Tibial artery (tissue), 4 donors: ENCODE data around the gene RCAN2.

Source experiments
- DNase-seq, 2 donors: peaks; one replicate each; pipeline ENCODE4 v3.0.0-alpha.2; 2019
- H3K27ac ChIP-seq, 2 donors: fragments of 200-600 bp; sonication (generic) in 1 of 2; 1 replicate in 1 of 2; 2 replicates in 1 of 2; pipeline ENCODE4 v1.5.1; 2018 to 2019; ENCODE audit warnings: mild to moderate bottlenecking in 1 of 2
- H3K27me3 ChIP-seq, 2 donors: fragments of 200-600 bp; sonication (generic) in 1 of 2; one replicate each; pipeline versions ENCODE4 v1.5.1 to v1.6.0; 2016 to 2019
- H3K36me3 ChIP-seq, 3 donors: fragments of 200-600 bp; sonication (generic) in 2 of 3; one replicate each; pipeline ENCODE4 v1.5.1; 2016 to 2019; ENCODE audit warnings: mild to moderate bottlenecking in 2 of 3
- H3K4me1 ChIP-seq, 4 donors: fragments of 200-600 bp; sonication (generic) in 2 of 4; 1 replicate in 3 of 4; 2 replicates in 1 of 4; pipeline ENCODE4 v1.5.1; 2016 to 2019
- H3K4me3 ChIP-seq, 2 donors: fragments of 200-600 bp; sonication (generic) in 1 of 2; 1 replicate in 1 of 2; 2 replicates in 1 of 2; pipeline ENCODE4 v1.5.1; 2018 to 2019; ENCODE audit warnings: mild to moderate bottlenecking in 2 of 2
- H3K9me3 ChIP-seq, 3 donors: fragments of 200-600 bp; sonication (generic) in 1 of 3; one replicate each; pipeline ENCODE4 v1.5.1; 2016 to 2019
- CTCF ChIP-seq, 2 experiments: fragments of 200-600 bp in 1 of 2; fragments of 450-650 bp in 1 of 2; IDR thresholded peaks; one replicate each; pipeline ENCODE4 v1.5.1; 2017 to 2019; ENCODE audit warnings: antibody characterized with exemption in 2 of 2, mild to moderate bottlenecking in 1 of 2, moderate library complexity in 1 of 2
- intact Hi-C: fragments of 100-400 bp; cut with DNase I; formaldehyde crosslinking; loops from one replicate; pipeline ENCODE4 v1.15.0; 2023; ENCODE audit warnings: low total_unique reads

The RCAN2 gene

GRCh38 chr6:46243754-46244153 is 247.5 kb downstream of the RCAN2 start:
- Histone ChIP-seq H3K27ac (no peak overlapping the region), H3K36me3 (peaks cover 31 to 40% (median 38%) of the 10 kb centered on the region in 3 donors), H3K4me3 (no peak overlapping the region), H3K27me3 (no peaks in the 10 kb centered on the region), H3K4me1 (peaks cover 0 to 26% (median 13%) of the 10 kb centered on the region in 4 donors), H3K9me3 (no peaks in the 10 kb centered on the region)
- no peak for TF ChIP-seq CTCF (IDR thresholded peaks at IDR 0.05)
- intact Hi-C loops = no loop called here
- no peak for DNase-seq

GRCh38 chr6:46242921-46243320 is 248.3 kb downstream of the RCAN2 start:
- DNase-seq = no peak
- intact Hi-C loops = no loop called here
- Histone ChIP-seq H3K4me1 (peaks cover 0 to 32% (median 13%) of the 10 kb centered on the region in 4 donors), H3K27ac (no peak overlapping the region), H3K36me3 (peaks cover 31 to 47% (median 38%) of the 10 kb centered on the region in 3 donors), H3K9me3 (no peaks in the 10 kb centered on the region), H3K4me3 (no peak overlapping the region), H3K27me3 (no peaks in the 10 kb centered on the region)
- no peak for TF ChIP-seq CTCF (IDR thresholded peaks at IDR 0.05)

GRCh38 chr6:46240866-46241565 is 250.2 kb downstream of the RCAN2 start:
- Histone ChIP-seq H3K27ac (peak overlapping the region in 1 of 2 donors; percentile 10), H3K9me3 (no peaks in the 10 kb centered on the region), H3K4me1 (peaks cover 0 to 46% (median 10%) of the 10 kb centered on the region in 4 donors), H3K36me3 (peaks cover 23 to 33% (median 24%) of the 10 kb centered on the region in 3 donors), H3K27me3 (no peaks in the 10 kb centered on the region), H3K4me3 (no peak overlapping the region)
- DNase-seq = no peak
- intact Hi-C loops = no loop called here
- no peak for TF ChIP-seq CTCF (IDR thresholded peaks at IDR 0.05)

- H3K9me3 ChIP-seq = no peaks in the 10 kb centered on the region
- no peaks in the 10 kb centered on the region for H3K27me3 ChIP-seq
- no peak for TF ChIP-seq CTCF (IDR thresholded peaks at IDR 0.05)
- intact Hi-C loops = loop anchor here (10.0 kb wide), 1 partner anchor 168 kb away; no protein-coding TSS in a partner anchor
- no peak overlapping the region for H3K4me3 ChIP-seq
- DNase-seq = no peak
- peaks cover 7 to 33% (median 12%) of the 10 kb centered on the region in 3 donors for H3K36me3 ChIP-seq
- H3K27ac ChIP-seq = peak overlapping the region in 1 of 2 donors; percentile 11
- H3K4me1 ChIP-seq = peaks cover 0 to 66% (median 11%) of the 10 kb centered on the region in 4 donors
Measured at GRCh38 chr6:46236752-46237151, 254.5 kb downstream of the RCAN2 start.

- Histone ChIP-seq H3K27ac (peak overlapping the region in 1 of 2 donors; percentile 12), H3K36me3 (peaks cover 20 to 48% (median 25%) of the 10 kb centered on the region in 3 donors), H3K4me1 (peaks cover 0 to 52% (median 3%) of the 10 kb centered on the region in 4 donors), H3K27me3 (no peaks in the 10 kb centered on the region), H3K4me3 (no peak overlapping the region), H3K9me3 (peaks cover 0 to 6% (median 3%) of the 10 kb centered on the region in 3 donors)
- no peak for DNase-seq
- intact Hi-C loops = loop anchor here (10.0 kb wide), 1 partner anchor 170 kb away; no protein-coding TSS in a partner anchor
- no peak for TF ChIP-seq CTCF (IDR thresholded peaks at IDR 0.05)
Measured at GRCh38 chr6:46235242-46235641, 256.0 kb downstream of the RCAN2 start.
